Occipital lobe (tissue), 2 donors: Measurements from ENCODE around the gene DCTN2. TPM values are rescaled to one million over a fixed set of nuclear protein-coding genes. Genes with fewer than 3 reads are reported as not detected.
A peak's percentile ranks its signal among the peaks of the same experiment; 100 is the strongest.

Source experiments
- DNase-seq: peaks from one replicate; lab custom pipeline; 2025; lab: John Stamatoyannopoulos, UW
- total RNA-seq: library from RNA; depleted of rRNA; stranded (reverse); fragments of >200 nt; gene quantifications from one replicate; pipeline ENCODE4 v1.2.3, GENCODE V29; 2014

DCTN2 gene
- total RNA-seq, 1 donor from 2014 or later, result 103 TPM

- DNase-seq, result no peak
Measured at GRCh38 chr12:57550641-57551549, 3.9 kb upstream of the DCTN2 start.

GRCh38 chr12:57549909-57550640 is 3.1 kb upstream of the DCTN2 start, which contains the start of gene KIF5A:
TSS of gene KIF5A (plus strand) at chr12:57550044. CDS start at chr12:57550272, 228 bp downstream.
- DNase-seq, result peak; percentile 40

DNA sequence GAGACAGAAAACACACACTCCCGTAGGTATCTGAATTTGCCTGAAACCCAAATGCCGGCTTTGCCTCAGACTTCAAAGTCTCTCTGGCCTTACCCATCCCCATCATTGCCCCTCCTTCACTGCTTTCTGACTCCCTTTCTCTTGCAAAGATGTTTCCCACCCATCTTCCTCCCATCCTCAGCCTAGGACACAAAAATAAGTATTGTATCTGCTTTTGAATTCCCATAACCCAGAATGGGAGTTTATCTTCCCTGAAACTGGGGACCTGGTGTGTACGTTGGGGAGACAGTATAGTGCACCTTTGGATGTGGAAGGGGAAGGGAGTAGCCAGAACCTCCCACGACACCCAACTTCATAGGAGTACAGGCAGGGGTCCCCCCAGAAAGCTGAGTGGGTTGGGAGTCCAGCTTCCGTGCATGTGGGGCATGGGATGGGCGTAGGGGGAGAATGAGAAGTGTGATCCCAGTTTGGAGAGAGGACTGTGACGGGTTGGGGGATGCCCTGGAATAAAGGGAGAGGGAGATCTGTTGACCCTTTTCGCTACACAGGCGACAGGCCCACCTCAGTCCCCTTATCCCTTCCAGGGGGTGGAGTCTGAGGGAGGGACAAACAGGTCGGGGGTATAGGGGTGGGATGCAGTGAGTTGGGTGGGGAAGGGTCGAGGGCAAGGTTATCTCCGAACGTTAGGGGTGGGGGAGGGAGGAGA is 2.4 kb upstream of the DCTN2 start:
- no peak for DNase-seq

GRCh38 chr12:57548488-57548887 is 1.5 kb upstream of the DCTN2 start:
- no peak for DNase-seq

DNA sequence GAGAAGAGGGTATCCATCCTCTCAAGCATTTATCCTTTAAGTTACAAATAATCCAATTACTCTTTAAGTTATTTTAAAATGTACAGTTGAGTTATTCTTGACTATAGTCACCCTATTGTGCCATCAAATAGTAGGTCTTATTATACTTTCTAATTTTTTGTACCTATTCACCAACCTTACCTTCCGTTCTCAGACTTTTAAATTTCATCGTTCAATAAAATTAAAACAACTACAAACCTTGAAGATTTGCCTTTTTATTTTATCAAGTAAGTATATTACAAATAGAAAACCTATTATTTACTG is 972 bp upstream of the DCTN2 start:
- no peak for DNase-seq

GRCh38 chr12:57547288-57548012 is 458 bp upstream of the DCTN2 start:
- no peak for DNase-seq

DNA sequence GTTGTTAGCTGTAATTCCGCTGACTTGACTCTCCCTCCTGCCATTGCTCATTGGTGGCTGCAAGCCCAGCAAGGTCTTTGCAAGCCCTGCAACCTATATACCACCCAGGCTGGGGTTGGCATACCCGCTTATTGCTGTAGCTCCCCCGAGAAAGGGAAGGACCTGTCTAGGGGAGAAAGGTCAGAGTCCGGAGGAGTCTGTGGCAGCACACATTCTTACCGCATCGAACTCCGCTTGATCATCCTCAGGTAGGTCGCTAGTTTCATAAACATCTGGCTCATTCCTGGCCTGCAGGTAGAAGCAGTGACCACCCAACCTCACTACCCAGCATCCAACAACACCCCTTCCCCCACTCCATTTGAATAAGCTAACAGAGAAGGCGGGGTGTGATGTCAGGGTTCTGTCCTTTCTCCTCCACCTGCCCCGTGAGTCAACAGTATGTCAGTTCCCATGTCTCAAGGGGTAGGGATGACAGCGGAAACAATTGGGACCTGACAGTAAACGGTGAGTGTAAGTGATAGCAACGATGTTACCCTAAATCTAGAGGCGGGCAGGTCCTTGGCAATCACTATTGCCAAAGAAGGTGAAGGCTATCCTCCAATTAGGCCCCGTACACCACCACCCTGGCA is 1.1 kb downstream of the DCTN2 start:
- DNase-seq, result no peak

GRCh38 chr12:57543581-57543980 is 3.4 kb downstream of the DCTN2 start:
- peak; percentile 29 for DNase-seq

- no peak for DNase-seq
Measured at GRCh38 chr12:57541717-57542116, 5.3 kb downstream of the DCTN2 start.

DNA sequence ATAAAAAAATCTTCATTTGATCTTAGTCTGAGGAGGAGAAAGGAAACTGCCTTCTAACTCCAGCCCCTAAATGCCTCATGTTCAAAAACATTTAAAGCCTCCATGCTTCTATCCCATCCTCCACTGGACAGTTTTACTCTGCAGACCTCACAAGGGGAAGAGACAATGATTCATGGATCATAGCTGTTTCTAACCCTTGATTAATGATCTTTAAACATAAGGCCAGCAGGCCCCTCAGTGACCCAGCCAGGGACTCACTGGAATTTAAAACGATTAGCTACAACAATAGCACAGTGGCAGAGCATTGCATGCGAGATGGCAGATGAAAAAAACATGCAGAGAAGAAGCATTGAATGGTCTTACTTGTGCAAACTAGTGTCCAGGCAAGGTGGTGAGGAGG is 6.0 kb downstream of the DCTN2 start:
- DNase-seq, result no peak

DNA sequence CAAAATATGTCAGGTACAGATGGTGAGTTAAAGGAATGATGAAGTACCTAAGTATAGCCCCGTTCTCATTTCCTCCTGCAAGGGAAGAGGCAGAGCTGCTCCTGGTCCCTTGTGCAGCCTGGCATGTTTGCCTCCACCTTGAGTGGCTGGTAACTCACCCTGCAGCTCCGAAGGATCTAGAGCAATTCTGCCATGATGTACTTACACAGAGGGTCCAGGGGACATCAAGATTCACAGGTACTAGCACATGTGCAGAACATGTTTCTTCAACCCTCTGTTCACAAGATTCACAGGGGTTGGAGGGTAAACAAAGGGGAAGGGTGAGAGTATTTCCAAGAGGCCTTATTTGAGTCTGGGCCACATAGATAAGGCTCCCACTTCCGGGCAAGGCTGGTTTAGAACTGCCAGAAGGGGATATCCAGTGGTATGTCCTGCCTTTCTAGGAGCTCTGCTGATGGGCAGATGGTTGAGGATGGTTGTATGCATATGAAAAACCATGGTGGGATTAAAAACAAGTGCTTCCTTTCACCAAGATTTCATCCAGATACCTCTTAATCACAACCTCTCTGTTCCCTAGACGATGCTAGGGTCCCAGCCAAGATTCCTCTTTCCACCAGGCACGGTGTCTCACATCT is 7.7 kb downstream of the DCTN2 start:
- DNase-seq, result no peak

DNA sequence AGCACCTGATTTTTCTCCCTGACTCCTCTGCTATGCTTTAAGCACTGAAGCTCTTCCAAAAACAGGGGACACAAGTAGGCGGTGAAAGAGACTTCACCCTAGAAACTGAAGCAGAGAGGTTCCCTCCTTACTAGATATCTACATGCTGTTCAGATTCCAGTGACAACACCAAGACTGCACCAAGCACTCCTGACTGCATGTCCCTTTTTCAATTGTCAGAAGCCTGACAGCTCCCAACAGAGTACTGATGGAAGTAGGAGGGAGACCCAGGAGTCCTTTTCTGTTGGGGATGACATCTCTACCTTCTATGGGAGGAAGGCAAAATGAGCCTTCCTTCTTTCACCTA is 10.4 kb downstream of the DCTN2 start:
- DNase-seq, result no peak

GRCh38 chr12:57535764-57536596 is 11.0 kb downstream of the DCTN2 start:
- DNase-seq, result no peak

DNA sequence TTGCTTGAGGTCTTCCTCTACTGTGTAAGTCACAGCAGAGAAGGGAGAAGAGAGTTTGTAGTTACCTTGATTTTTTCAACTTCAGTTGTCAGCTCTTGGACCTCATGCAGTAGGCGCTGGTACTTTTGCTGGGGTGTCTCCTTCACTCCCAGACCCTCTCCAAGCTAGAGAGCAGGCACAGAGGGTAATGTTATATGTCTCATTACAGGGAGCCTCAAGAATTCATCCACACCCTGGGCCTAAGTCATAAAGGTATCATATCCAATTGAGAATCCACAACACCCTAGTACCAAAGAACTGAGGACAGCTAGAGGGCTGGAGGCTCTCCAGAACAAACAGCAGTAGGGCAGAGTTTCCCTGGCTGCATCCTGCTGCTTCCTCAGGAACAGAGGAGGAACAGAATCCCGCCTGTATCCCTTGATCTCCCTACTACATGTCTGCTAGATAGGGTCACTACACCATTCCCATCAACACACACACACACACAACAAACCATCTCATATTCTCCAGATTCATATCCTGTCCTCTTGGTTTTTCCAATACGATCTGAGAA is 11.9 kb downstream of the DCTN2 start:
- DNase-seq, result no peak

GRCh38 chr12:57534250-57534649 is 12.7 kb downstream of the DCTN2 start:
- DNase-seq, result no peak

GRCh38 chr12:57533108-57533507 is 13.9 kb downstream of the DCTN2 start:
- DNase-seq, result no peak

GRCh38 chr12:57531836-57532235 is 15.2 kb downstream of the DCTN2 start:
- DNase-seq, result no peak

GRCh38 chr12:57530396-57531142 is 16.4 kb downstream of the DCTN2 start:
- no peak for DNase-seq

DNA sequence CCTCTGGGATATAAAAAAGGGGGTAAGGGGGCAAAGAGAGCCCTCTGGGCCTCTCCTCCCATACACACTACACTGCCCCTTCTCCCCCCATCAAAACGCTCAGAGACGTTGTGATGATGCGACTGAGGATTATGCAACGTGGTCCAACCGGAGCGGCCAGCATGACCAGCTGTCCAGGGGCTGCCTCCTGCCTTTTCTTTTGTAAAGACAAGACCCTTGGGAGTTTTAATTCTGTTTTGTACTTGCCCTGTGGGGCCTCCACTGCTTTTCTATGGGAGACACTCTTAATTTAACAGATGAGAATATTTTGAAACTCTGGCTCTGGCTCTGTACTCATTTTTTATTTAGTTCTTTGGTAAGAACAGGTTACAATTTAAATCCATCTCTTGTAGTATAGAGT is 17.2 kb downstream of the DCTN2 start:
- DNase-seq, result no peak
